Dendritic cell treated with granulocyte-macrophage colony-stimulating factor and Interleukin-4, amounts not matched to agents 40 ng/mL and 50 ng/mL, for 4 days (primary cell): ENCODE data around the gene FAM222A.

Source experiments
- H3K27ac Mint-ChIP-seq: one replicate; pipeline ENCODE4 v1.8.0; 2022; ENCODE audit warnings: mild to moderate bottlenecking, mixed read lengths
- H3K27me3 Mint-ChIP-seq: one replicate; pipeline ENCODE4 v1.8.0; 2022; ENCODE audit warnings: mild to moderate bottlenecking, mixed read lengths
- H3K36me3 Mint-ChIP-seq: one replicate; pipeline ENCODE4 v1.8.0; 2022; ENCODE audit warnings: low read depth, mixed read lengths
- H3K4me1 Mint-ChIP-seq: one replicate; pipeline ENCODE4 v1.8.0; 2022; ENCODE audit warnings: low read depth, mixed read lengths
- H3K4me3 Mint-ChIP-seq: one replicate; pipeline ENCODE4 v1.8.0; 2022; ENCODE audit warnings: mild to moderate bottlenecking, moderate library complexity, mixed read lengths
- H3K9me3 Mint-ChIP-seq: one replicate; pipeline ENCODE4 v1.8.0; 2022; ENCODE audit warnings: mixed read lengths
- intact Hi-C: fragments of 100-400 bp; cut with micrococcal nuclease; formaldehyde crosslinking; loops from one replicate; pipeline ENCODE4 v1.15.0; 2022

FAM222A gene

GRCh38 chr12:109775172-109775881, 61.7 kb downstream of the FAM222A start:
- Mint-ChIP-seq H3K4me1 (peaks cover 18% of the 10 kb centered on the region), H3K4me3 (no peak overlapping the region), H3K27ac (no peak overlapping the region), H3K36me3 (no peaks in the 10 kb centered on the region), H3K27me3 (peaks cover 20% of the 10 kb centered on the region), H3K9me3 (peaks cover 7% of the 10 kb centered on the region)
- intact Hi-C loops, result loop anchor here (1.0 to 2.0 kb wide), 3 partner anchors 178 to 347 kb away; no protein-coding TSS in a partner anchor

DNA sequence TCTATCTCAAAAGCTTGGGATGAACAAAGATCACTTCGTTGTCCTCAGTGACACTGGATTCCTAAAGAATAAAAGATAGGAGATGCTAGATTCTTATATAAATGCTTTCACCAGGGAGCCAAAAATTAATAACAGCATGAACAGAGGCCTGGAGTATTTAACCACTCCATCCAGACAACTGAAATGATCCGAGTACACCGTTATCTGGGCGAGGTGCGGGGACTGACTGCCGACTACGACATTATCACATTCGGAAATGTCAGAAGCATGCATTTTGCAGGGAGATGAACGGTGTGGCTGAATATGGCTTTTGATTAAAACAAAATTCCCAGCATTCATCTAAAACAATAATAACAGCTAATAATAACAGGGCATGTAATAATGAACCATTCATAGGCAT, 63.0 kb downstream of the FAM222A start:
- H3K36me3 Mint-ChIP-seq, result no peaks in the 10 kb centered on the region
- H3K4me1 Mint-ChIP-seq, result peaks cover 18% of the 10 kb centered on the region
- intact Hi-C loops, result no loop called here
- peaks cover 20% of the 10 kb centered on the region for H3K27me3 Mint-ChIP-seq
- H3K4me3 Mint-ChIP-seq, result no peak overlapping the region
- H3K9me3 Mint-ChIP-seq, result peaks cover 7% of the 10 kb centered on the region
- H3K27ac Mint-ChIP-seq, result no peak overlapping the region

DNA sequence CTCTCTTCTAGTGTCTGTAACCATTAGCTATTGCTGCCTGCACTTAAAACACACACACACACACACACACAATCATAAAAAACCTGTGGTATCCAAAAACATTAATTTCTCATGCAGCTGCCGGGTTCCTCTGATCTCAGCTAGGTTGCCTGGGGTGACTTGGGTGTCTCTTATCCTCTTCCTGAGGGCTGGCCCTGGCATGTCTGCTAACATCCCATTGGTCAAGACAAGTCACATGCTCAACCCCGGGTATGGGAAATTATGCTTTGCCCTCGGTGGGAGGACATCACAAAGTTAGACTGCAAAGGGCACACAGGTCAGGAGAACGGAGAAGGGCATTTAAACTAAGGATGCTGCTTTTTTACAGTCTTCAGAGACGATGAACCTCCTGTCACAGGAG, 63.9 kb downstream of the FAM222A start:
- Mint-ChIP-seq H3K4me1 (peaks cover 18% of the 10 kb centered on the region), H3K27ac (peak overlapping the region; percentile 28), H3K4me3 (no peak overlapping the region), H3K36me3 (no peaks in the 10 kb centered on the region), H3K9me3 (peaks cover 7% of the 10 kb centered on the region), H3K27me3 (peaks cover 24% of the 10 kb centered on the region)
- intact Hi-C loops, result no loop called here

GRCh38 chr12:109778684-109779083, 65.1 kb downstream of the FAM222A start:
- Mint-ChIP-seq H3K9me3 (peaks cover 7% of the 10 kb centered on the region), H3K4me3 (no peak overlapping the region), H3K27ac (no peak overlapping the region), H3K4me1 (peaks cover 8% of the 10 kb centered on the region), H3K36me3 (no peaks in the 10 kb centered on the region), H3K27me3 (peaks cover 16% of the 10 kb centered on the region)
- intact Hi-C loops, result no loop called here

- Mint-ChIP-seq H3K36me3 (no peaks in the 10 kb centered on the region), H3K4me1 (peaks cover 7% of the 10 kb centered on the region), H3K27me3 (peaks cover 12% of the 10 kb centered on the region), H3K4me3 (no peak overlapping the region), H3K27ac (no peak overlapping the region), H3K9me3 (peaks cover 7% of the 10 kb centered on the region)
- intact Hi-C loops, result no loop called here
Measured at GRCh38 chr12:109779382-109779781, 65.8 kb downstream of the FAM222A start.

- Mint-ChIP-seq H3K4me3 (no peak overlapping the region), H3K27ac (no peak overlapping the region), H3K36me3 (no peaks in the 10 kb centered on the region), H3K9me3 (peaks cover 7% of the 10 kb centered on the region), H3K4me1 (peaks cover 7% of the 10 kb centered on the region), H3K27me3 (peaks cover 7% of the 10 kb centered on the region)
- intact Hi-C loops, result no loop called here
Measured at GRCh38 chr12:109781668-109782325, 68.2 kb downstream of the FAM222A start.

- Mint-ChIP-seq H3K27ac (no peak overlapping the region), H3K27me3 (peaks cover 8% of the 10 kb centered on the region), H3K9me3 (peaks cover 7% of the 10 kb centered on the region), H3K4me1 (peaks cover 7% of the 10 kb centered on the region), H3K36me3 (no peaks in the 10 kb centered on the region), H3K4me3 (no peak overlapping the region)
- intact Hi-C loops, result no loop called here
Measured at GRCh38 chr12:109782326-109782703, 68.7 kb downstream of the FAM222A start.

GRCh38 chr12:109783135-109783964, 69.7 kb downstream of the FAM222A start:
- Mint-ChIP-seq H3K4me3 (no peak overlapping the region), H3K9me3 (peaks cover 7% of the 10 kb centered on the region), H3K27me3 (peaks cover 7% of the 10 kb centered on the region), H3K4me1 (peaks cover 7% of the 10 kb centered on the region), H3K36me3 (no peaks in the 10 kb centered on the region), H3K27ac (no peak overlapping the region)
- intact Hi-C loops, result no loop called here

DNA sequence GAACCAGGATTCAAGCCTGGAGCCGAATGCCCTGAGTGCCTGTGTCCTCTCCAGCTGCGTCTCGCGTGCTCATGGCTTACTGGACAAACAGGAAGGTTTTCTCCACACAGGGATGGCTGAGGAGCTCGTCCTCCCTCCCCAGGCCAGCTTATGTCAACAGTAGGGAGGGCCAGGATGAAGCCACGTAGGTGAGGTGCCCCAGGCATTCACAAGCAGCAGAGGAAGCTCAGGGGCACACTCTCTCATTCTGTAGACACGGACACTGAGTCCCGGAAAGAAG, 70.3 kb downstream of the FAM222A start:
- Mint-ChIP-seq H3K4me3 (no peak overlapping the region), H3K27ac (no peak overlapping the region), H3K4me1 (peaks cover 7% of the 10 kb centered on the region), H3K9me3 (peaks cover 7% of the 10 kb centered on the region), H3K27me3 (peaks cover 9% of the 10 kb centered on the region), H3K36me3 (no peaks in the 10 kb centered on the region)
- intact Hi-C loops, result no loop called here

GRCh38 chr12:109785854-109786253, 72.2 kb downstream of the FAM222A start:
- Mint-ChIP-seq H3K9me3 (no peaks in the 10 kb centered on the region), H3K27me3 (peaks cover 9% of the 10 kb centered on the region), H3K27ac (no peak overlapping the region), H3K4me1 (no peaks in the 10 kb centered on the region), H3K36me3 (no peaks in the 10 kb centered on the region), H3K4me3 (no peak overlapping the region)
- intact Hi-C loops, result no loop called here

- no peaks in the 10 kb centered on the region for H3K9me3 Mint-ChIP-seq
- intact Hi-C loops, result no loop called here
- no peaks in the 10 kb centered on the region for H3K36me3 Mint-ChIP-seq
- no peaks in the 10 kb centered on the region for H3K4me1 Mint-ChIP-seq
- H3K27ac Mint-ChIP-seq, result no peak overlapping the region
- no peak overlapping the region for H3K4me3 Mint-ChIP-seq
- H3K27me3 Mint-ChIP-seq, result peaks cover 9% of the 10 kb centered on the region
Measured at GRCh38 chr12:109786799-109787198, 73.2 kb downstream of the FAM222A start.

- no peaks in the 10 kb centered on the region for H3K4me1 Mint-ChIP-seq
- H3K36me3 Mint-ChIP-seq, result no peaks in the 10 kb centered on the region
- no peak overlapping the region for H3K27ac Mint-ChIP-seq
- intact Hi-C loops, result no loop called here
- no peak overlapping the region for H3K4me3 Mint-ChIP-seq
- peaks cover 12% of the 10 kb centered on the region for H3K27me3 Mint-ChIP-seq
- H3K9me3 Mint-ChIP-seq, result no peaks in the 10 kb centered on the region
Measured at GRCh38 chr12:109789526-109790048, 76.0 kb downstream of the FAM222A start.

- peaks cover 3% of the 10 kb centered on the region for H3K4me1 Mint-ChIP-seq
- peaks cover 11% of the 10 kb centered on the region for H3K27me3 Mint-ChIP-seq
- H3K9me3 Mint-ChIP-seq, result no peaks in the 10 kb centered on the region
- H3K4me3 Mint-ChIP-seq, result no peak overlapping the region
- intact Hi-C loops, result no loop called here
- no peak overlapping the region for H3K27ac Mint-ChIP-seq
- no peaks in the 10 kb centered on the region for H3K36me3 Mint-ChIP-seq
Measured at GRCh38 chr12:109792992-109793391, 79.4 kb downstream of the FAM222A start.

DNA sequence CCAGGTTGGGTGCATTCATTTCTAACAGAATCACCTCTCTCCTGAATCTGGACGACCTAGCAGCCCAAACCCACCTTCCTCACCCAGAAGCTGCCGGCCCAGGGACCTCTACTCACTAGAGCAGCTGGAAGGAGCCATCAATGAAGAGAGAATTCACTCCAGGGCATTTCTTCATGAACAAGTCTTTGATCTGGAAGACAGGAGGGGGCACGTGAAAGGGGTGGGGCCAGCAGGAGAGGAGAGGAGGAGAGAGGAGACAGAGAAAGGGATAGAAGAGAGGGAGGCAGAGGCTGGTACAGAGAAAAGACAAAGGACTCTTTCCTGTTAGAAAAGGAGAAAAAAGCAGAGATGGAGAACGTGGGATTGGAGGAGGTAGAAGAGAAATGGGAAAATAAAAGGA, 79.8 kb downstream of the FAM222A start:
- peaks cover 7% of the 10 kb centered on the region for H3K4me1 Mint-ChIP-seq
- H3K27ac Mint-ChIP-seq, result no peak overlapping the region
- no peaks in the 10 kb centered on the region for H3K36me3 Mint-ChIP-seq
- no peaks in the 10 kb centered on the region for H3K9me3 Mint-ChIP-seq
- no peak overlapping the region for H3K4me3 Mint-ChIP-seq
- peaks cover 11% of the 10 kb centered on the region for H3K27me3 Mint-ChIP-seq
- intact Hi-C loops, result no loop called here
